Keratinocyte (primary cell): ENCODE measurements around the gene SLC43A1.

Experiments
- CTCF ChIP-seq, 3 experiments: IDR thresholded peaks in 1 of 3; conservative IDR thresholded peaks in 1 of 3; optimal IDR thresholded peaks in 1 of 3; 2 replicates in 2 of 3; 3 replicates in 1 of 3; pipeline versions ENCODE3 to v1.5.1; 2011; ENCODE audit warnings: low read length in 3 of 3, mild to moderate bottlenecking in 3 of 3, moderate library complexity in 2 of 3, control low read depth in 1 of 3, inconsistent platforms in 1 of 3; ENCODE audit not compliant: insufficient read depth in 2 of 3; ENCODE audit errors: extremely low read depth in 1 of 3
- EZH2 ChIP-seq: IDR thresholded peaks from one replicate; pipeline ENCODE4 v1.6.1; 2012; ENCODE audit warnings: inconsistent platforms, mild to moderate bottlenecking, low read length, moderate library complexity

- peak in 2 of 3 experiments; percentile 4 to 49 for TF ChIP-seq CTCF (optimal IDR thresholded peaks at IDR 0.05 in 1 of 3, IDR thresholded peaks at IDR 0.05 in 1 of 3, conservative IDR thresholded peaks at IDR 0.05 in 1 of 3; ENCODE audit: extremely low read depth in 1 of 3, insufficient read depth in 2 of 3, low read length in 3 of 3)
- no peak for TF ChIP-seq EZH2
These were observed 55.3 kb downstream of the SLC43A1 start, which contains the start of gene RTN4RL2 for GRCh38 chr11:57460022-57460757.
